Activated CD4-positive, alpha-beta T cell treated with anti-CD3 and anti-CD28 coated beads, Interleukin-2, amount 50 U/mL, for 1 hour (primary cell): ENCODE measurements around the gene SIMC1.
"Not testable (repeated sequence)": the region's sequence is repeated elsewhere in the genome, so short reads cannot be mapped to it uniquely, and the experiment has no call there.

Experiments
- DNase-seq: peaks from one replicate; pipeline ENCODE4 v3.0.0-alpha.2; 2020

SIMC1 gene

DNA sequence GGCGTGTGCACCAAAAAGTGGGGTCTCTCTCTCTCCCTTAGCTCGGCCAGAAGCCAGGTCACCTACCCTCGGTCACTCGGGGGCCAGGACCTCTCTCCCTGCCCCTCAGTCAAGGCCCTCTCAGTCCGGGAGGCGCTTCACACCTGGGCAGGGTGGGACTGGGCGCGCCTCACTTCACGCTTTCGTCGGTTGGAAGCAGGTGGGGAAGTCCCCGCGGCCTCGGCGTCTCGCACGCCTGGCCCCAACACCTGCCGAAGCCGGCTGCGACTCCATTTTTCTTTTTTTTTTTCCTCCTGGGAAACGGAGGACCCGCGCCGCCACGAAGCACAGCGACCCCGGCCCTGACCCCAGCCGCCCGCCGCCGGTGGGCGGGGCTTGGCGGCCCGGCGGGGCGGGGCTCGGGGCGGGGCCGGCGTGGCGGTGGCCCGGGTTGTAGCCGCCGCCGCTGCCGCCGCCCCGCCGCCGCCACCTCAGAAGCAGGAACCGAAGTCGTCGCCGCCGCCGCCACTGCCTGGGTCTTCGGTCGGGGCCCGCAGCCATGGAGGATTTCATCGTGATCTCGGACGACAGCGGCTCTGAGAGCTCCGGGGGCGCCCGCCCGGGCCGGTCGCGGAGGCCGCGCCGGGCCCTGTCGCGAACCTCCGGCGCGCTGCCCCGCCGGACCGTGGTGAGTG lies at the start of gene SIMC1:
SIMC1 (plus strand) TSS at position 454 of the 674 bp plus-strand sequence; CDS start at position 539, 85 bp downstream.
- peak; percentile 49 for DNase-seq

DNA sequence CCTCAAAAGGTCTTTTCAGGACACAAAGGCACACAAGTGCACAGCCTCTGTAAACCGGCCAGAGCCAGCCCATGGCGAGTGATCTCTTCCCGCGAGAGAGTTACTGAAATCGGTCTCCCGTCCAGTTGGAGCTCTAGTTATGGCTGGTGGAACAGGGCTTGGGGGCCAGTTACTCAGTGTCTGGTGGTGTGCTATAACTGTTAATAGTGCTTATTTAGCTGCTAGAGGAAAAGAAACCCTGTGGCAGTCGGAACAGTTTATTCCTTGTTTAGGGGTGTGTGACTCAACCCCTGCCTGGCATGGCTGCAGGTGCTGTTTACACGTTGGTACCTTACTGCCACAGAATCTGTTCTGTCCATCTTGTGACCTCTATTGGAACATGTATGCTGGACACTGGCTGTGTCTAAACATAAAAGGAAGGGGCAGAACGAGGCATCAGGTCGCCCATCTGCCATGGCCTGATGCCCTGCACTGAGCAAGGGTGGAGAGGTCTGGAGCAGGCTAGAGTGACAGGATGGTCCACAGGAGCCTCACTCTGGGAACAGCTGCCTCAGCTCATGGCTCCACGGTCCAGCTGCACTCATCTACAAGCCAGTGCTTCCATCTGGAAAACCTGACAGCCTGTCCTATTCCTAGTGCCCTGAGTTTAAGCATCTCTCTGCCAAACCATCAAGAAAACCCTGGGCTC lies 49.6 kb upstream of the SIMC1 start:
- DNase-seq: no peak

- no peak for DNase-seq
Observed at GRCh38 chr5:176189857-176190256, 48.4 kb upstream of the SIMC1 start.

GRCh38 chr5:176190886-176191755 lies 47.1 kb upstream of the SIMC1 start:
- DNase-seq: no peak

GRCh38 chr5:176192094-176192721 lies 46.0 kb upstream of the SIMC1 start:
- DNase-seq: no peak

DNA sequence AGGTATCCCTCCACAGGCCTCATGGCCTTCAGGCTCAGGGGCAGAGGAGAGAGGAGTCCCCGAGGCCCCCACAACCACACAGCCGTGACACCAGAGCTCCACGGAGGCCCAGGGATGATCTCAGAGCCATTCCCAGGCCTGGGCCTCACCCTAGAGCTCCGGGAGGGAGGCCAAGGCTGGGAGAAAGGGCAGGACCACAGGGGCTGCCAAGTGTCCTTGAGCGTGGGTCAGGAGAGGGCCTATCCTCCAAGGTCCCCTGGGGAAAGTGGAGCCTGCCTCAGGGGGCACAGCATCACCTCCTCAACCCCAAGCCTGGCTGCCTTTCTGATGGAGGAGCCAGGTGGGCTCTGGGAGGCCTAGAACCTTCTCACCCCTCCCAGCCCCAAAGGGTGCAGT lies 45.5 kb upstream of the SIMC1 start:
- not testable (repeated sequence) for DNase-seq

GRCh38 chr5:176193636-176194035 lies 44.6 kb upstream of the SIMC1 start:
- DNase-seq: not testable (repeated sequence)

GRCh38 chr5:176194238-176195083 lies 43.8 kb upstream of the SIMC1 start:
- DNase-seq: not testable (repeated sequence)

DNA sequence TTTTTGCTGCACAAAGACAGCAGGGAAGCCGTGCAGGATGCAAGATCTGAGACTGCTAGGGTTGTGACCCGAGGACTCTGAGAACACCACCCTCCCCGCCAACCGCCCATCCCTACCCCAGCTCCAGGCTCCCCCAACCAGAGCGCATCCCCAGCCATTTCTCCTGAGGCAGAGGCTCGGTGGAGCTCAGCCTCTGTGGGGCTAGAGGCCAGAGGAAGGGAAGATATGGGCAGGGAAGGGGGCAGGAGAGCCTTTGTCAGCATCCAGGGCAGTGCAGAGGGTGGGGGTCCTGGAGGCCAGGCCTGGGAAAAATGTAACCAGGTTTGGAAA lies 43.2 kb upstream of the SIMC1 start:
- not testable (repeated sequence) for DNase-seq

- not testable (repeated sequence) for DNase-seq
Observed at GRCh38 chr5:176195487-176196207, 42.6 kb upstream of the SIMC1 start.

GRCh38 chr5:176196781-176197180 lies 41.4 kb upstream of the SIMC1 start:
- DNase-seq: not testable (repeated sequence)

GRCh38 chr5:176197234-176197858 lies 40.9 kb upstream of the SIMC1 start:
- DNase-seq: not testable (repeated sequence)

DNA sequence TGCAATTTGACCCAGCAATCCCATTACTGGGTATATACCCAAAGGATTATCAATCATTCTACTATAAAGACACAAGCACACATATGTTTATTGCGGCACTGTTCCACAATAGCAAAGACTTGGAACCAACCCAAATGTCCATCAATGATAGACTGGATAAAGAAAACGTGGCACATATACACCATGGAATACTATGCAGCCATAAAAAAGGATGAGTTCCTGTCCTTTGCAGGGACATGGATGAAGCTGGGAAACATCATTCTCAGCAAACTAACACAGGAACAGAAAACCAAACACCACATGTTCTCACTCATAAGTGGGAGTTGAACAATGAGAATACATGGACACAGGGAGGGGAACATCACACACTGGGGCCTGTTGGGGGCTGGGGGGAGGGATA lies 39.9 kb upstream of the SIMC1 start:
- DNase-seq: not testable (repeated sequence)

GRCh38 chr5:176198991-176199733 lies 39.1 kb upstream of the SIMC1 start:
- DNase-seq: not testable (repeated sequence)

- DNase-seq: not testable (repeated sequence)
Observed at GRCh38 chr5:176199803-176200399, 38.3 kb upstream of the SIMC1 start.

DNA sequence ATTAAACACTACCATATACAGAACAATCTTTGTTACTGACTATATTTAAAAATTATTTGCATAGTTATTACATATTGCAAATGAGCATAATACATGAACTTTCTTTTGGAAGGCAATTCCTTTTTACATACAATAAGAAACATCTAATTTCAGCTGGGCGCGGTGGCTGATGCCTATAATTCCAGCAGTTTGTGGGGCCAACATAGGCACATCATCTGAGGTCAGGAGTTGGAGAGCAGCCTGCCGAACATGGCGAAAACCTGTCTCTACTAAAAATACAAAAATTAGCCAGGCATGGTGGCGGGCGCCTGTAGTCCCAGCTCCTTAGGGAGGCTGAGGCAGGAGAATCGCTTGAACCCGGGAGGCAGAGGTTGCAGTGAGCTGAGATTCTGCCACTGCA lies 36.4 kb upstream of the SIMC1 start:
- no peak for DNase-seq

DNA sequence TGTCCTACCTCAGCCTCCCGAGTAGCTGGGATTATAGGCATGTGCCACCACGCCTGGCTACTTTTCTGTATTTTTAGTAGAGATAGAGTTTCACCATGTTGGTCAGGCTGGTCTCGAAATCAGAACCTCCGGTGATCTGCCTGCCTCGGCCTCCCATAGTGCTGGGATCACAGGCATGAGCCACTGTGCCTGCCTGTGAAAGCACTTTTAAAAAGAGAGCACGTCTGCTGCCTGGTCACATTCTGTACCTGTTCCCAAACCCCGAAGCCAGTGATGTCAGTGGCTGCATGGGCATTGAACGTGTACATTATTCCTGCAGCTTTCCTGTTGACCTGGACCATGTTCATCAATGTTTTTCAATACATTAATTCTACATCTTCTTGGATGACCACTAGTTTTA lies 35.1 kb upstream of the SIMC1 start:
- DNase-seq: no peak

DNA sequence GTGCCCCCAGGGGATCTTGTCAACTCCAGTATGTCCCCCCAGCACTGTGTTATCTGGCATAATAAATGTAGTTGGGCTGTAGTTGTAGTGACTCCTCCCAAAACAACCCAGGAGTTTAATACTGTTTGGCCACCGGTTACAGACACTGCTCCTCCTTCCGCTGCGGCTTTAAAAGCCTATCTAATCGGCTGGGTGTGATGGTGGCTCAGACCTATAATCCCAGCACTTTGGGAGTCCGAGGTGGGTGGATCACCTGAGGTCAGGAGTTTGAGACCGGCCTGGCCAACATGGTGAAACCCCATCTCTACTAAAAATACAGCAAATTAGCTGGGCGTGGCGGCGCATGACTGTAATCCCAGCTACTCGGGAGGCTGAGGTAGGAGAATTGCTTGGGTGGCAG lies 34.7 kb upstream of the SIMC1 start:
- not testable (repeated sequence) for DNase-seq

GRCh38 chr5:176214466-176215021 lies 23.7 kb upstream of the SIMC1 start:
- not testable (repeated sequence) for DNase-seq
